HG03432 (cell line): ENCODE results near the gene ABCA8.
"Not testable (repeated sequence)": the region's sequence is repeated elsewhere in the genome, so short reads cannot be mapped to it uniquely, and the experiment has no call there.

Experiments used
- ATAC-seq: cut with Tn5 transposase; IDR thresholded peaks from one replicate; pipeline ENCODE4 v1.9.1; 2021; ENCODE audit warnings: mild to moderate bottlenecking, moderate library complexity; ENCODE audit not compliant: unreplicated experiment

Gene ABCA8

GRCh38 chr17:68955181-68955841, at the start of gene ABCA8:
TSS of gene ABCA8 (minus strand) at chr17:68955392. CDS start at chr17:68942034, 13,358 bp downstream.
- ATAC-seq, result no peak

GRCh38 chr17:69004759-69005158, 49.6 kb upstream of the ABCA8 start:
- ATAC-seq, result not testable (repeated sequence)

GRCh38 chr17:68999743-69000142, 44.6 kb upstream of the ABCA8 start:
- ATAC-seq, result not testable (repeated sequence)

- no peak for ATAC-seq
These were observed 37.9 kb upstream of the ABCA8 start for GRCh38 chr17:68993112-68993511.

GRCh38 chr17:68987966-68988365, 32.8 kb upstream of the ABCA8 start:
- no peak for ATAC-seq

GRCh38 chr17:68981288-68981687, 26.1 kb upstream of the ABCA8 start:
- ATAC-seq, result no peak

GRCh38 chr17:68973098-68973846, 18.1 kb upstream of the ABCA8 start:
- ATAC-seq, result no peak

- no peak for ATAC-seq
These were observed 17.0 kb upstream of the ABCA8 start for GRCh38 chr17:68972119-68972704.

GRCh38 chr17:68969101-68969500, 13.9 kb upstream of the ABCA8 start:
- no peak for ATAC-seq

- no peak for ATAC-seq
These were observed 8.8 kb upstream of the ABCA8 start for GRCh38 chr17:68963958-68964357.

GRCh38 chr17:68961214-68961882, 6.2 kb upstream of the ABCA8 start:
- ATAC-seq, result no peak

- ATAC-seq, result not testable (repeated sequence)
These were observed 3.9 kb upstream of the ABCA8 start for GRCh38 chr17:68959117-68959516.

- no peak for ATAC-seq
These were observed 2.8 kb upstream of the ABCA8 start for GRCh38 chr17:68957944-68958343.

GRCh38 chr17:68954146-68954896, 871 bp downstream of the ABCA8 start:
- no peak for ATAC-seq

- ATAC-seq, result no peak
These were observed 1.7 kb downstream of the ABCA8 start for GRCh38 chr17:68953340-68953997.

- ATAC-seq, result no peak
These were observed 4.5 kb downstream of the ABCA8 start for GRCh38 chr17:68950725-68951124.

- not testable (repeated sequence) for ATAC-seq
These were observed 7.3 kb downstream of the ABCA8 start for GRCh38 chr17:68947868-68948267.

- no peak for ATAC-seq
These were observed 10.7 kb downstream of the ABCA8 start for GRCh38 chr17:68944435-68945035.

- not testable (repeated sequence) for ATAC-seq
These were observed 11.4 kb downstream of the ABCA8 start for GRCh38 chr17:68943812-68944182.
